Testis (tissue), 3 donors: ENCODE data around the gene ZMYND12. TPM values are rescaled to one million over a fixed set of nuclear protein-coding genes. Genes with fewer than 3 reads are reported as not detected.

Source experiments
- DNase-seq: peaks from one replicate; pipeline ENCODE4 v3.0.0-alpha.2; 2019
- H3K27ac ChIP-seq, 2 donors: fragments of 200-600 bp; sonication (generic); one replicate each; pipeline ENCODE4 v1.5.1; 2019
- H3K27me3 ChIP-seq: fragments of 200-600 bp; sonication (generic); one replicate; pipeline ENCODE4 v1.5.1; 2019
- H3K36me3 ChIP-seq: fragments of 200-600 bp; sonication (generic); one replicate; pipeline ENCODE4 v1.5.1; 2017; ENCODE audit warnings: low read depth; ENCODE audit errors: missing control alignments
- H3K4me1 ChIP-seq: fragments of 200-600 bp; sonication (generic); one replicate; pipeline ENCODE4 v1.5.1; 2019
- H3K4me3 ChIP-seq, 2 donors: fragments of 200-600 bp; sonication (generic); one replicate each; pipeline ENCODE4 v1.5.1; 2017 to 2019
- H3K9me3 ChIP-seq: fragments of 200-600 bp; sonication (generic); one replicate; pipeline ENCODE4 v1.5.1; 2017
- CTCF ChIP-seq, 3 experiments: fragments of 450-650 bp in 2 of 3; fragments of 200-600 bp in 1 of 3; sonication (generic) in 1 of 3; IDR thresholded peaks; one replicate each; pipeline ENCODE4 v1.5.1; 2016 to 2019; ENCODE audit warnings: antibody characterized with exemption in 3 of 3, mild to moderate bottlenecking in 2 of 3, moderate library complexity in 1 of 3
- POLR2A ChIP-seq: fragments of 450-650 bp; IDR thresholded peaks from one replicate; pipeline ENCODE4 v1.6.1; 2017; ENCODE audit warnings: antibody characterized with exemption, mild to moderate bottlenecking, moderate library complexity
- WGBS, 2 donors: methylation state at CpG; one replicate each; pipeline ENCODE4 v1.1.5; 2018; 5-methylcytosine and 5-hydroxymethylcytosine counted together
- intact Hi-C: fragments of 100-400 bp; cut with DNase I; formaldehyde crosslinking; loops from one replicate; pipeline ENCODE4 v1.15.1; 2023; ENCODE audit warnings: low total_unique reads
- polyA plus RNA-seq: library from polyadenylated mRNA; stranded (reverse); fragments of 350-450 nt; fragmentation: Illumina TruSeq; extraction: RNeasy Lipid Tissue Mini Kit (QIAGEN cat#74804); gene quantifications from one replicate; pipeline ENCODE4 v1.2.3, GENCODE V29; 2014; ENCODE audit warnings: low read depth, low replicate concordance; ENCODE audit not compliant: insufficient read depth
- total RNA-seq, 2 donors: library from RNA; depleted of rRNA; stranded (reverse); fragments of >200 nt; gene quantifications; one replicate each; pipeline ENCODE4 v1.2.3, GENCODE V29; 2016

Gene ZMYND12
- total and polyA plus RNA-seq, 3 donors from 2014 or later: 31.3 to 122 (median 40.7) TPM

DNA sequence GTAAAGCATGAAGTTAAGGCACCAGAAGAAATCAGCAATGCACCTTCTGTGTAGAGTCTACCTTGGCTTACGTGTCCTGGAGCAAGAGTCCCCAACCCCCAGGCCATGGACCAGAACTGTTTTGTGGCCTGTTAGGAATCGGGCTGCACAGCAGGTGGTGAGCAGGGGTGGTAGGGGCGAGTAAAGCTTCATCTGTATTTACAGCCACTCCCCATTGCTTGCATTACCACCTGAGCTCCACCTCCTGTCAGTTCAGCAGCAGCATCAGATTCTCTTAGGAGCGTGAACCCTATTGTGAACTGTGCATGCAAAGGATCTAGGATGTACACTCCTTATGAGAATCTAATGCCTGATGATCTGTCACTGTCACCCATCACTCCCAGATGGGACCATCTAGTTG lies 21.5 kb downstream of the ZMYND12 start:
- peaks cover 7% of the 10 kb centered on the region for H3K4me1 ChIP-seq
- no peak overlapping the region for H3K4me3 ChIP-seq
- 96 to 100% methylated on average over 4 of the region's 4 CpGs for WGBS, 2 donors
- no peaks in the 10 kb centered on the region for H3K9me3 ChIP-seq
- no peaks in the 10 kb centered on the region for H3K36me3 ChIP-seq
- no peak overlapping the region for H3K27ac ChIP-seq
- no peak for DNase-seq
- H3K27me3 ChIP-seq: no peaks in the 10 kb centered on the region
- no peak for TF ChIP-seq POLR2A
- TF ChIP-seq CTCF (IDR thresholded peaks at IDR 0.05): no peak
- intact Hi-C loops: no loop called here

DNA sequence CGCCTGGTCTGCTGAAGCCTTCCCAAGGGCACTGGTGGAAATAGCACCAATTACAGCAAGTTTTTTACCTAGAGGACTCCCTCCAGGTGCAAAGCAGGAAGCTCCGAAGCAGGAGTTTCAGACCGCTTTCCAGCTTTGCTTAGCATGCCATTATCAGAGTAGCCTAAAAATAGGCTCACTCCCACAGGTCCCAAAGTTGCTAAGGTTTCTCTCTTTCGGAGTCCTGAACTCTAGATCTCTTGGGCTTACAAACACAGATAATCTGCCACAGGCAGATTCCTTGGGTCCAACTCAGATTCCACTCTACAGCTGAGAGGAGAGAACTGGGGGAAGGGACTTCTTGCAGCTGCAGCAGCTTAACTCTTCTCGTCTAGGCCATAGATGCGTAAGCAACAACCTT lies 22.5 kb downstream of the ZMYND12 start:
- WGBS, 2 donors: 58 to 69% methylated on average over 6 of the region's 6 CpGs
- TF ChIP-seq CTCF (IDR thresholded peaks at IDR 0.05) (no peak), POLR2A (no peak)
- Histone ChIP-seq H3K9me3 (no peaks in the 10 kb centered on the region), H3K27me3 (no peaks in the 10 kb centered on the region), H3K4me1 (peaks cover 7% of the 10 kb centered on the region), H3K36me3 (no peaks in the 10 kb centered on the region), H3K4me3 (no peak overlapping the region), H3K27ac (no peak overlapping the region)
- DNase-seq: no peak
- intact Hi-C loops: no loop called here

GRCh38 chr1:42432714-42433113 lies 23.1 kb downstream of the ZMYND12 start:
- no peak for DNase-seq
- H3K27ac ChIP-seq: no peak overlapping the region
- no peaks in the 10 kb centered on the region for H3K27me3 ChIP-seq
- H3K4me1 ChIP-seq: peaks cover 7% of the 10 kb centered on the region
- no peaks in the 10 kb centered on the region for H3K9me3 ChIP-seq
- TF ChIP-seq POLR2A (no peak), CTCF (IDR thresholded peaks at IDR 0.05) (no peak)
- intact Hi-C loops: no loop called here
- no peaks in the 10 kb centered on the region for H3K36me3 ChIP-seq
- WGBS, 2 donors: 84 to 89% methylated on average over 4 of the region's 4 CpGs
- H3K4me3 ChIP-seq: no peak overlapping the region

DNA sequence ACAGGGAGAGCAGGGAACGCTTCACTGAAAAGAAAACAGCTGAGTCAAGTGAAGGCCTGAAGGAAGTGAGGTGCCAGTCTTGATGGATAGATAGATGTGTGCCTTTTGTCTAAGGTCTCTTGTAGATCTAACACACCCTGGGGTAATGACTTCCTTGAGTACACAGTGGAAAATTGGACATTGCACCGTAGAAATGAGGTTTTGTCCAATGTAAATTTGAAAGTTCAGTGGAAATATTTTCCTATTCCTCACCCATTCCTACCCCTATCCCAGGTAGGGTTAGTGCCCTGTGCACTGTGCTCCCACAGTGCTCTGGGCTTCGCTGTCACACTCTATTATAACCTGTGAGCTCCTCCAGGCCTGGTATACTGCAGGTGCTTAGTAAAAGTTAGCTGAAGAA lies 24.3 kb downstream of the ZMYND12 start:
- 93 to 97% methylated on average over 3 of the region's 3 CpGs for WGBS, 2 donors
- no peaks in the 10 kb centered on the region for H3K9me3 ChIP-seq
- no peak for DNase-seq
- intact Hi-C loops: no loop called here
- no peaks in the 10 kb centered on the region for H3K36me3 ChIP-seq
- H3K4me1 ChIP-seq: peaks cover 7% of the 10 kb centered on the region
- TF ChIP-seq POLR2A (no peak), CTCF (IDR thresholded peaks at IDR 0.05) (no peak)
- H3K27me3 ChIP-seq: no peaks in the 10 kb centered on the region
- H3K27ac ChIP-seq: no peak overlapping the region
- no peak overlapping the region for H3K4me3 ChIP-seq

GRCh38 chr1:42430286-42431135 lies 25.3 kb downstream of the ZMYND12 start:
- intact Hi-C loops: no loop called here
- 91 to 92% methylated on average over 3 of the region's 3 CpGs for WGBS, 2 donors
- no peak for DNase-seq

More at GRCh38 chr1:42430286-42431135, 25.3 kb downstream of the ZMYND12 start:
- no peak overlapping the region for H3K27ac ChIP-seq
- H3K4me1 ChIP-seq: peaks cover 7% of the 10 kb centered on the region
- H3K36me3 ChIP-seq: no peaks in the 10 kb centered on the region
- no peaks in the 10 kb centered on the region for H3K9me3 ChIP-seq
- H3K27me3 ChIP-seq: no peaks in the 10 kb centered on the region
- TF ChIP-seq CTCF (IDR thresholded peaks at IDR 0.05): no peak
- TF ChIP-seq POLR2A: no peak
- no peak overlapping the region for H3K4me3 ChIP-seq
